IMR-90 (cell line): ENCODE data around the gene MOB3B. TPM values are rescaled to one million over a fixed set of nuclear protein-coding genes. Genes with fewer than 3 reads are reported as not detected.

Experiments used
- ATAC-seq: fragments of 200-7000 bp; cut with Tn5 transposase; 2 replicates; pipeline ENCODE4 v1.9.1; 2020; ENCODE audit warnings: low read depth, mild to moderate bottlenecking, moderate library complexity
- BruUV-seq: library from RNA; stranded (reverse); fragments of 400-500 nt; replicated peaks from 2 replicates; lab custom pipeline; 2021; lab: Mats Ljungman, UMichigan
- CTCF ChIA-PET: fragments of 300-600 bp; formaldehyde crosslinking; extraction: SDS; loops from one replicate; lab custom pipeline; 2021; ENCODE audit warnings: antibody characterized with exemption; lab: Yijun Ruan, JAX
- POLR2A ChIA-PET: fragments of 300-600 bp; sonication (Branson Sonifier 250); formaldehyde crosslinking; loops from one replicate; lab custom pipeline; 2022; ENCODE audit warnings: antibody characterized with exemption; ENCODE audit not compliant: unreplicated experiment; lab: Charles Lee
- DNase-seq: peaks from one replicate; pipeline ENCODE4 v3.0.0; 2013
- H2AFZ ChIP-seq: replicated peaks from 2 replicates; pipeline ENCODE3; 2013; ENCODE audit warnings: low read length, mild to moderate bottlenecking; ENCODE audit not compliant: poor library complexity
- H2AK5ac ChIP-seq: 2 replicates; pipeline ENCODE4 v1.6.1; 2013; ENCODE audit warnings: low read depth, low read length, inconsistent platforms
- H2AK9ac ChIP-seq: replicated peaks from 2 replicates; pipeline ENCODE3; 2013; ENCODE audit warnings: mild to moderate bottlenecking, low read depth, low read length, moderate library complexity; ENCODE audit not compliant: poor library complexity
- H2BK120ac ChIP-seq: 2 replicates; pipeline ENCODE4 v1.6.1; 2013; ENCODE audit warnings: low read depth, low read length, inconsistent platforms
- H2BK15ac ChIP-seq: 3 replicates; pipeline ENCODE4 v1.6.1; 2013; ENCODE audit warnings: low read depth, low read length, inconsistent platforms
- H2BK20ac ChIP-seq: 2 replicates; pipeline ENCODE4 v1.6.1; 2013; ENCODE audit warnings: low read depth, mild to moderate bottlenecking, inconsistent platforms, low read length, moderate library complexity
- H2BK5ac ChIP-seq: 2 replicates; pipeline ENCODE4 v1.6.1; 2013; ENCODE audit warnings: mild to moderate bottlenecking, low read depth, low read length, inconsistent platforms; ENCODE audit not compliant: poor library complexity, severe bottlenecking
- H3K14ac ChIP-seq: replicated peaks from 2 replicates; pipeline ENCODE4 v1.6.1; 2013; ENCODE audit warnings: low read depth, low read length, inconsistent platforms
- H3K18ac ChIP-seq: 2 replicates; pipeline ENCODE4 v1.6.1; 2013; ENCODE audit warnings: low read depth, low read length, control low read depth
- H3K23ac ChIP-seq: 2 replicates; pipeline ENCODE4 v1.6.1; 2013; ENCODE audit warnings: low read depth, low read length, inconsistent platforms
- H3K27ac ChIP-seq: 2 replicates; pipeline ENCODE4 v1.5.1; 2013; ENCODE audit warnings: mild to moderate bottlenecking, control low read depth, low read length; ENCODE audit not compliant: insufficient read depth
- H3K27me3 ChIP-seq: 2 replicates; pipeline ENCODE4 v1.6.1; 2013; ENCODE audit warnings: low read length; ENCODE audit not compliant: control insufficient read depth, insufficient read depth
- H3K36me3 ChIP-seq: 2 replicates; pipeline ENCODE4 v1.6.1; 2013; ENCODE audit warnings: low read length, mixed read lengths; ENCODE audit not compliant: control insufficient read depth, insufficient read depth
- H3K4ac ChIP-seq: 2 replicates; pipeline ENCODE4 v1.6.1; 2013; ENCODE audit warnings: low read depth, low read length, inconsistent platforms
- H3K4me1 ChIP-seq: 2 replicates; pipeline ENCODE4 v1.6.1; 2013; ENCODE audit warnings: low read length, mixed read lengths; ENCODE audit not compliant: control insufficient read depth, insufficient read depth
- H3K4me2 ChIP-seq: 2 replicates; pipeline ENCODE4 v1.6.1; 2013; ENCODE audit warnings: low read depth, mild to moderate bottlenecking, control low read depth, low read length, moderate library complexity
- H3K4me3 ChIP-seq: 2 replicates; pipeline ENCODE4 v1.5.1; 2013; ENCODE audit warnings: low read depth, mild to moderate bottlenecking, control low read depth, low read length, moderate library complexity; ENCODE audit not compliant: insufficient read depth
- H3K56ac ChIP-seq: 2 replicates; pipeline ENCODE4 v1.6.1; 2013; ENCODE audit warnings: low read length, inconsistent platforms; ENCODE audit not compliant: insufficient read depth; ENCODE audit errors: extremely low read depth
- H3K79me1 ChIP-seq, 2 experiments: 2 replicates each; pipeline ENCODE4 v1.6.1; 2013; ENCODE audit warnings: low read length in 2 of 2, inconsistent platforms in 1 of 2, low read depth in 1 of 2
- H3K9ac ChIP-seq: 2 replicates; pipeline ENCODE4 v1.6.1; 2013; ENCODE audit warnings: low read depth, low read length, control low read depth
- H3K9me1 ChIP-seq: 2 replicates; pipeline ENCODE4 v1.6.1; 2013; ENCODE audit warnings: low read length, inconsistent platforms; ENCODE audit not compliant: insufficient read depth
- H3K9me3 ChIP-seq: 2 replicates; pipeline ENCODE4 v1.6.1; 2013; ENCODE audit warnings: low read length; ENCODE audit not compliant: control insufficient read depth, insufficient read depth
- H4K20me1 ChIP-seq: 2 replicates; pipeline ENCODE4 v1.6.1; 2013; ENCODE audit warnings: low read length, inconsistent platforms; ENCODE audit not compliant: insufficient read depth
- H4K5ac ChIP-seq: 2 replicates; pipeline ENCODE4 v1.6.1; 2013; ENCODE audit warnings: mild to moderate bottlenecking, low read depth, low read length, control low read depth
- H4K8ac ChIP-seq, 2 experiments: 2 replicates each; pipeline ENCODE4 v1.6.1; 2013; ENCODE audit warnings: low read depth in 2 of 2, low read length in 2 of 2, control low read depth in 1 of 2, inconsistent platforms in 1 of 2
- H4K91ac ChIP-seq: 2 replicates; pipeline ENCODE4 v1.6.1; 2013; ENCODE audit warnings: low read depth, low read length, inconsistent platforms; ENCODE audit not compliant: insufficient read depth
- CHD1 ChIP-seq: IDR thresholded peaks from 2 replicates; pipeline ENCODE4 v1.6.1; 2012; ENCODE audit warnings: low read depth, low read length, improper control_type of control experiment
- ELK1 ChIP-seq: fragments of 150-350 bp; IDR thresholded peaks from 2 replicates; pipeline ENCODE4 v1.6.1; 2016; ENCODE audit warnings: low read depth, mild to moderate bottlenecking, low read length, moderate library complexity, borderline replicate concordance
- MXI1 ChIP-seq: IDR thresholded peaks from 2 replicates; pipeline ENCODE4 v1.6.1; 2012; ENCODE audit warnings: low read depth, mild to moderate bottlenecking, low read length, moderate library complexity, borderline replicate concordance
- RCOR1 ChIP-seq: IDR thresholded peaks from 2 replicates; pipeline ENCODE4 v1.6.1; 2012; ENCODE audit warnings: mild to moderate bottlenecking, low read length, improper control_type of control experiment; ENCODE audit not compliant: insufficient replicate concordance
- RFX5 ChIP-seq: IDR thresholded peaks from 2 replicates; pipeline ENCODE4 v1.8.0; 2012; ENCODE audit warnings: low read depth, mild to moderate bottlenecking, low read length, moderate library complexity
- WGBS, 2 experiments: methylation state at CpG; one replicate each; pipeline versions ENCODE4 v1.1.5 to v1.1.7; 2013; ENCODE audit warnings: missing lambda C conversion rate in 2 of 2; ENCODE audit not compliant: insufficient read length in 1 of 2; ENCODE audit errors: extremely low coverage in 2 of 2; 5-methylcytosine and 5-hydroxymethylcytosine counted together
- dilution Hi-C: fragments of 300-500 bp; cut with HindIII; formaldehyde crosslinking; loops from one replicate; pipeline ENCODE4 v1.14.3; 2018; ENCODE audit warnings: low sequenced_read_pairs; ENCODE audit not compliant: unreplicated experiment
- in situ Hi-C: fragments of 300-500 bp; cut with MboI; formaldehyde crosslinking; loops from 3 replicates; pipeline ENCODE4 v1.14.3; 2019; ENCODE audit warnings: low sequenced_read_pairs, inconsistent platforms, mixed read lengths
- intact Hi-C: fragments of 100-400 bp; cut with micrococcal nuclease; formaldehyde crosslinking; loops from 2 replicates; pipeline ENCODE4 v1.10.0; 2022
- polyA plus RNA-seq, 3 experiments: library from polyadenylated mRNA; depleted of rRNA; stranded (reverse); fragments of >200 nt; gene quantifications; 2 replicates each; pipeline ENCODE4 v1.2.3, GENCODE V29; 2012; ENCODE audit warnings: low replicate concordance in 1 of 3
- total RNA-seq: library from RNA; depleted of rRNA; stranded (reverse); fragments of >200 nt; gene quantifications from 2 replicates; pipeline ENCODE4 v1.2.3, GENCODE V29; 2012
- TF ChIP-seq, protein P1 (sequence below): conservative IDR thresholded peaks from 2 replicates; pipeline ENCODE4 v1.5.1; 2012; ENCODE audit warnings: mild to moderate bottlenecking, low read depth, low read length, improper control_type of control experiment

MOB3B gene
- total and polyA plus RNA-seq, 2 of the 4 experiments (the other 2 are of a cell fraction), result under 0.01 to 0.02 TPM

- H3K4me1 ChIP-seq, result no peaks in the 10 kb centered on the region
- no peak overlapping the region for H3K9ac ChIP-seq
- H3K4ac ChIP-seq, result no peak overlapping the region
- H3K27ac ChIP-seq, result no peak overlapping the region
- H2BK120ac ChIP-seq, result no peak overlapping the region
- no peak overlapping the region for H3K23ac ChIP-seq
- CTCF ChIA-PET, result no interaction called here
- no peak overlapping the region for H3K18ac ChIP-seq
- no peaks in the 10 kb centered on the region for H3K9me1 ChIP-seq
- no peak for DNase-seq
- H3K56ac ChIP-seq, result no peak overlapping the region
- no peak overlapping the region for H2AFZ ChIP-seq
- H3K4me3 ChIP-seq, result no peak overlapping the region
- H4K8ac ChIP-seq, result no peak overlapping the region
- no peaks in the 10 kb centered on the region for H3K36me3 ChIP-seq
- H2BK5ac ChIP-seq, result no peak overlapping the region
- H3K4me2 ChIP-seq, result no peak overlapping the region
- ATAC-seq, result no peak
- no peaks in the 10 kb centered on the region for H4K20me1 ChIP-seq
- no peak overlapping the region for H4K91ac ChIP-seq
- intact Hi-C loops, result no loop called here
- no peak overlapping the region for H2BK15ac ChIP-seq
- BruUV-seq, result no TSS peak
- no peak overlapping the region for H2AK5ac ChIP-seq
- H3K9me3 ChIP-seq, result no peaks in the 10 kb centered on the region
- TF ChIP-seq RCOR1 (no peak), MXI1 (no peak), RFX5 (no peak), CHD1 (no peak), ELK1 (no peak)
- TF ChIP-seq, protein P1, sequence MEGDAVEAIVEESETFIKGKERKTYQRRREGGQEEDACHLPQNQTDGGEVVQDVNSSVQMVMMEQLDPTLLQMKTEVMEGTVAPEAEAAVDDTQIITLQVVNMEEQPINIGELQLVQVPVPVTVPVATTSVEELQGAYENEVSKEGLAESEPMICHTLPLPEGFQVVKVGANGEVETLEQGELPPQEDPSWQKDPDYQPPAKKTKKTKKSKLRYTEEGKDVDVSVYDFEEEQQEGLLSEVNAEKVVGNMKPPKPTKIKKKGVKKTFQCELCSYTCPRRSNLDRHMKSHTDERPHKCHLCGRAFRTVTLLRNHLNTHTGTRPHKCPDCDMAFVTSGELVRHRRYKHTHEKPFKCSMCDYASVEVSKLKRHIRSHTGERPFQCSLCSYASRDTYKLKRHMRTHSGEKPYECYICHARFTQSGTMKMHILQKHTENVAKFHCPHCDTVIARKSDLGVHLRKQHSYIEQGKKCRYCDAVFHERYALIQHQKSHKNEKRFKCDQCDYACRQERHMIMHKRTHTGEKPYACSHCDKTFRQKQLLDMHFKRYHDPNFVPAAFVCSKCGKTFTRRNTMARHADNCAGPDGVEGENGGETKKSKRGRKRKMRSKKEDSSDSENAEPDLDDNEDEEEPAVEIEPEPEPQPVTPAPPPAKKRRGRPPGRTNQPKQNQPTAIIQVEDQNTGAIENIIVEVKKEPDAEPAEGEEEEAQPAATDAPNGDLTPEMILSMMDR, result no peak
- POLR2A ChIA-PET, result no interaction called here
- H2AK9ac ChIP-seq, result no peak overlapping the region
- H2BK20ac ChIP-seq, result no peak overlapping the region
- dilution Hi-C loops, result no loop called here
- WGBS, 2 experiments, result no CpG with 5 or more reads among the region's 2 CpGs
- no peaks in the 10 kb centered on the region for H3K79me1 ChIP-seq
- no peak overlapping the region for H4K5ac ChIP-seq
- in situ Hi-C loops, result no loop called here
- no peak overlapping the region for H3K14ac ChIP-seq
- peaks cover 3% of the 10 kb centered on the region; the same call in 1 of the 2 replicates for H3K27me3 ChIP-seq
Measured at GRCh38 chr9:27388150-27388549, 141.5 kb downstream of the MOB3B start.
